H1 (cell line): ENCODE results near the gene TSPAN16. TPM values are rescaled to one million over a fixed set of nuclear protein-coding genes. Genes with fewer than 3 reads are reported as not detected.

Experiments
- CEBPB ChIP-seq: IDR thresholded peaks from 2 replicates; pipeline ENCODE4 v1.6.1; 2012; ENCODE audit warnings: low read depth, low read length
- KDM4A ChIP-seq: IDR thresholded peaks from one replicate; pipeline ENCODE4 v1.7.1; 2012; ENCODE audit warnings: low read depth, mild to moderate bottlenecking, moderate library complexity, low read length, inconsistent platforms; ENCODE audit not compliant: severe bottlenecking
- polyA plus RNA-seq, 7 experiments: library from polyadenylated mRNA; depleted of rRNA in 3 of 7; stranded (reverse) in 5 of 7; unstranded in 2 of 7; fragments of >200 nt in 5 of 7; fragments of 200-250 nt in 2 of 7; gene quantifications; 1 replicate in 5 of 7; 2 replicates in 1 of 7; 4 replicates in 1 of 7; pipeline versions ENCODE4 v1.2.1 to v1.2.3, GENCODE V29; 2011 to 2013; ENCODE audit warnings: missing spikeins in 2 of 7, mixed read lengths in 2 of 7
- total RNA-seq: library from RNA; stranded (reverse); fragmentation: NEBNext Ultra II Directional; extraction: Animal tissue kit (Norgen Biotek cat#: 25700); gene quantifications from 2 replicates; pipeline ENCODE4 v1.2.1, GENCODE V29; 2021

The TSPAN16 gene
- total and polyA plus RNA-seq, 2 of the 8 experiments (the other 6 are each of a cell fraction or from before 2014, with no cell fraction given): not detected

GRCh38 chr19:11284515-11284914 is 11.4 kb upstream of the TSPAN16 start (continued):
- TF ChIP-seq KDM4A (no peak), CEBPB (no peak)
